Measurements from ENCODE around the gene TIGD2. TPM values are rescaled to one million over a fixed set of nuclear protein-coding genes. Genes with fewer than 3 reads are reported as not detected.

The TIGD2 gene
- total RNA-seq, 2 donors from 2014 or later = 1.5 to 2.3 TPM

- TF ChIP-seq CTCF (IDR thresholded peaks at IDR 0.05) = no peak
- H3K4me1 ChIP-seq = no peaks in the 10 kb centered on the region
- no peaks in the 10 kb centered on the region for H3K36me3 ChIP-seq
- no peak overlapping the region for H3K27ac ChIP-seq
- DNase-seq (ENCODE audit: low spot score) = no peak
- no peak overlapping the region for H3K4me3 ChIP-seq
- no peaks in the 10 kb centered on the region for H3K27me3 ChIP-seq
- no peaks in the 10 kb centered on the region for H3K9me3 ChIP-seq
Observed at GRCh38 chr4:89071311-89071710, 40.0 kb upstream of the TIGD2 start.

GRCh38 chr4:89072921-89073320, 38.4 kb upstream of the TIGD2 start:
- no peak overlapping the region for H3K27ac ChIP-seq
- no peak for TF ChIP-seq CTCF (IDR thresholded peaks at IDR 0.05)
- DNase-seq (ENCODE audit: low spot score) = no peak

GRCh38 chr4:89077761-89078160, 33.6 kb upstream of the TIGD2 start:
- Histone ChIP-seq H3K27ac (no peak overlapping the region), H3K4me1 (no peaks in the 10 kb centered on the region), H3K36me3 (no peaks in the 10 kb centered on the region), H3K9me3 (peaks cover 3 to 29% of the 10 kb centered on the region in 2 donors), H3K4me3 (no peak overlapping the region), H3K27me3 (no peaks in the 10 kb centered on the region)
- DNase-seq (ENCODE audit: low spot score) = no peak
- TF ChIP-seq CTCF (IDR thresholded peaks at IDR 0.05) = no peak

More at GRCh38 chr4:89072921-89073320, 38.4 kb upstream of the TIGD2 start:
- H3K36me3 ChIP-seq = no peaks in the 10 kb centered on the region
- H3K27me3 ChIP-seq = no peaks in the 10 kb centered on the region
- no peak overlapping the region for H3K4me3 ChIP-seq
- H3K9me3 ChIP-seq = peaks cover 0 to 6% of the 10 kb centered on the region in 2 donors
- no peaks in the 10 kb centered on the region for H3K4me1 ChIP-seq

- no peak overlapping the region for H3K4me3 ChIP-seq
- no peaks in the 10 kb centered on the region for H3K4me1 ChIP-seq
- H3K36me3 ChIP-seq = no peaks in the 10 kb centered on the region
- no peak for DNase-seq (ENCODE audit: low spot score)
- no peak for TF ChIP-seq CTCF (IDR thresholded peaks at IDR 0.05)
- H3K9me3 ChIP-seq = peaks cover 3 to 29% of the 10 kb centered on the region in 2 donors
- no peaks in the 10 kb centered on the region for H3K27me3 ChIP-seq
- H3K27ac ChIP-seq = no peak overlapping the region
Observed at GRCh38 chr4:89078300-89078699, 33.0 kb upstream of the TIGD2 start.

GRCh38 chr4:89099034-89099433, 12.3 kb upstream of the TIGD2 start:
- DNase-seq (ENCODE audit: low spot score) = no peak
- no peaks in the 10 kb centered on the region for H3K9me3 ChIP-seq
- H3K4me1 ChIP-seq = no peaks in the 10 kb centered on the region
- H3K36me3 ChIP-seq = no peaks in the 10 kb centered on the region
- H3K4me3 ChIP-seq = no peak overlapping the region
- H3K27me3 ChIP-seq = no peaks in the 10 kb centered on the region
- no peak for TF ChIP-seq CTCF (IDR thresholded peaks at IDR 0.05)
- H3K27ac ChIP-seq = no peak overlapping the region

- no peaks in the 10 kb centered on the region for H3K27me3 ChIP-seq
- no peaks in the 10 kb centered on the region for H3K9me3 ChIP-seq
- H3K4me1 ChIP-seq = no peaks in the 10 kb centered on the region
- H3K4me3 ChIP-seq = no peak overlapping the region
- no peak overlapping the region for H3K27ac ChIP-seq
- DNase-seq (ENCODE audit: low spot score) = no peak
- TF ChIP-seq CTCF (IDR thresholded peaks at IDR 0.05) = no peak
- H3K36me3 ChIP-seq = no peaks in the 10 kb centered on the region
Observed at GRCh38 chr4:89099471-89099870, 11.9 kb upstream of the TIGD2 start.

All from right atrium auricular region (tissue), 2 donors.